Endothelial cell of umbilical vein (primary cell): ENCODE data around the gene SGPL1. TPM values are rescaled to one million over a fixed set of nuclear protein-coding genes. Genes with fewer than 3 reads are reported as not detected.

ENCODE experiments used
- BruUV-seq: library from RNA; stranded (reverse); fragments of 400-500 nt; replicated peaks from 2 replicates; lab custom pipeline; 2021; lab: Mats Ljungman, UMichigan
- CTCF ChIA-PET: fragments of 300-600, 350-600 bp; sonication (Branson Sonifier 250); formaldehyde crosslinking; loops from one replicate; lab custom pipeline; 2021; ENCODE audit warnings: antibody characterized with exemption, inconsistent platforms; lab: Charles Lee
- POLR2A ChIA-PET: fragments of 300-600, 350-600 bp; sonication (Branson Sonifier 250); formaldehyde crosslinking; loops from one replicate; lab custom pipeline; 2021; ENCODE audit warnings: antibody characterized with exemption, inconsistent platforms; lab: Charles Lee
- DNase-seq: peaks from one replicate; pipeline ENCODE4 v3.0.0-alpha.2; 2011; ENCODE audit warnings: low read depth, low spot score
- FAIRE-seq: peaks from 2 replicates; lab custom pipeline; 2011; peaks lifted over from hg19 to GRCh38; lab: Jason Lieb, UNC
- H2AFZ ChIP-seq: 2 replicates; pipeline ENCODE4 v1.6.0; 2012; ENCODE audit warnings: low read depth, low read length, control low read depth, inconsistent platforms
- H3K27ac ChIP-seq: 2 replicates; pipeline ENCODE4 v1.5.1; 2011; ENCODE audit warnings: low read depth, mild to moderate bottlenecking, control low read depth, low read length, moderate library complexity; ENCODE audit not compliant: insufficient read depth
- H3K27me3 ChIP-seq, 2 experiments: 2 replicates each; pipeline versions ENCODE4 v1.6.0 to v1.6.1; 2011; ENCODE audit warnings: low read length in 2 of 2, mixed read lengths in 1 of 2; ENCODE audit not compliant: control insufficient read depth in 2 of 2, insufficient read depth in 2 of 2
- H3K36me3 ChIP-seq, 2 experiments: 2 replicates in 1 of 2; 3 replicates in 1 of 2; pipeline ENCODE4 v1.5.1; 2011; ENCODE audit warnings: low read length in 2 of 2, mild to moderate bottlenecking in 1 of 2, moderate library complexity in 1 of 2; ENCODE audit not compliant: control insufficient read depth in 2 of 2, insufficient read depth in 2 of 2; ENCODE audit errors: extremely low read depth in 1 of 2
- H3K4me1 ChIP-seq: 3 replicates; pipeline ENCODE4 v1.5.1; 2011; ENCODE audit warnings: mild to moderate bottlenecking, low read length; ENCODE audit not compliant: control insufficient read depth, insufficient read depth; ENCODE audit errors: extremely low read depth
- H3K4me2 ChIP-seq: 2 replicates; pipeline ENCODE4 v1.6.1; 2011; ENCODE audit warnings: low read length, control low read depth, mixed read lengths; ENCODE audit not compliant: insufficient read depth
- H3K4me3 ChIP-seq, 3 experiments: fragments of 200-600 bp in 1 of 3; sonication (generic), shearing (Covaris generic) in 1 of 3; replicated peaks in 1 of 3; 2 replicates each; pipeline ENCODE4 v1.5.1; 2011 to 2016; ENCODE audit warnings: control low read depth in 3 of 3, low read length in 3 of 3, mild to moderate bottlenecking in 2 of 3, inconsistent platforms in 1 of 3, low read depth in 1 of 3, moderate library complexity in 1 of 3; ENCODE audit not compliant: insufficient read depth in 1 of 3
- H3K79me2 ChIP-seq: 2 replicates; pipeline ENCODE4 v1.6.0; 2012; ENCODE audit warnings: low read length, inconsistent platforms; ENCODE audit not compliant: control insufficient read depth, insufficient read depth
- H3K9ac ChIP-seq: replicated peaks from 2 replicates; pipeline ENCODE3; 2011; ENCODE audit warnings: low read length, control low read depth; ENCODE audit not compliant: insufficient read depth; ENCODE audit errors: extremely low read depth
- H3K9me1 ChIP-seq: replicated peaks from 3 replicates; pipeline ENCODE4 v1.6.0; 2011; ENCODE audit warnings: mild to moderate bottlenecking, low read length; ENCODE audit not compliant: control insufficient read depth, insufficient read depth; ENCODE audit errors: extremely low read depth
- H3K9me3 ChIP-seq: replicated peaks from 2 replicates; pipeline ENCODE4 v1.5.1; 2012; ENCODE audit warnings: low read length, inconsistent platforms; ENCODE audit not compliant: control insufficient read depth, insufficient read depth
- H4K20me1 ChIP-seq: replicated peaks from 2 replicates; pipeline ENCODE3; 2011; ENCODE audit warnings: mild to moderate bottlenecking, low read length; ENCODE audit not compliant: control insufficient read depth, insufficient read depth; ENCODE audit errors: extremely low read depth
- CTCF ChIP-seq, 2 donors: IDR thresholded peaks; 1 replicate in 1 of 2; 2 replicates in 1 of 2; pipeline ENCODE4 v1.5.1; 2011; ENCODE audit warnings: low read length in 2 of 2, mild to moderate bottlenecking in 2 of 2, moderate library complexity in 2 of 2, control low read depth in 1 of 2, inconsistent platforms in 1 of 2, low read depth in 1 of 2; ENCODE audit not compliant: insufficient read depth in 1 of 2; ENCODE audit errors: extremely low read depth in 1 of 2
- EZH2 ChIP-seq: IDR thresholded peaks from 2 replicates; pipeline ENCODE4 v1.6.1; 2012; ENCODE audit warnings: borderline replicate concordance, low read depth, mild to moderate bottlenecking, moderate library complexity, low read length, inconsistent platforms; ENCODE audit not compliant: severe bottlenecking
- FOS ChIP-seq: IDR thresholded peaks from 2 replicates; pipeline ENCODE4 v1.6.1; 2011; ENCODE audit warnings: mild to moderate bottlenecking, low read length, moderate library complexity, borderline replicate concordance; ENCODE audit not compliant: insufficient read depth
- GATA2 ChIP-seq: IDR thresholded peaks from 2 replicates; pipeline ENCODE4 v1.7.0; 2011; ENCODE audit warnings: low read depth, mild to moderate bottlenecking, moderate library complexity, mixed read lengths, low read length; ENCODE audit not compliant: insufficient read length, insufficient read depth
- JUN ChIP-seq: IDR thresholded peaks from 2 replicates; pipeline ENCODE4 v1.6.1; 2011; ENCODE audit warnings: borderline replicate concordance, low read depth; ENCODE audit not compliant: insufficient read length, insufficient read depth
- MAX ChIP-seq: IDR thresholded peaks from 2 replicates; pipeline ENCODE4 v1.6.1; 2011; ENCODE audit not compliant: insufficient read depth, insufficient read length
- MYC ChIP-seq: IDR thresholded peaks from one replicate; pipeline ENCODE4 v1.6.1; 2011; ENCODE audit warnings: mild to moderate bottlenecking, low read depth, low read length
- POLR2A ChIP-seq: IDR thresholded peaks from 2 replicates; pipeline ENCODE4 v1.6.1; 2012; ENCODE audit warnings: low read depth, mild to moderate bottlenecking, control low read depth, low read length
- POLR2AphosphoS5 ChIP-seq: IDR thresholded peaks from 2 replicates; pipeline ENCODE4 v1.6.1; 2012; ENCODE audit warnings: low read depth, mild to moderate bottlenecking, control low read depth, low read length, moderate library complexity; ENCODE audit not compliant: insufficient read depth
- dilution Hi-C: fragments of 300-500 bp; cut with MboI; formaldehyde crosslinking; loops from one replicate; pipeline ENCODE4 v1.15.0; 2019; ENCODE audit warnings: low sequenced_read_pairs; ENCODE audit not compliant: extremely low pct_ligation_motif_present
- intact Hi-C: fragments of 100-400 bp; cut with micrococcal nuclease; formaldehyde crosslinking; loops from one replicate; pipeline ENCODE4 v1.10.0; 2022
- polyA plus RNA-seq, 4 experiments: library from polyadenylated mRNA; depleted of rRNA in 3 of 4; stranded (reverse) in 3 of 4; unstranded in 1 of 4; fragments of >200 nt; gene quantifications; 2 replicates each; pipeline versions ENCODE4 v1.2.1 to v1.2.3, GENCODE V29; 2011 to 2012; ENCODE audit warnings: missing spikeins in 1 of 4
- total RNA-seq: library from RNA; stranded (reverse); gene quantifications from 2 replicates; pipeline ENCODE4 v1.2.3, GENCODE V29; 2021

The SGPL1 gene
- total and polyA plus RNA-seq, 2 donors (not counting 3 experiments of a cell fraction or from before 2014, with no cell fraction given), result 11.4 to 25.2 TPM

- Histone ChIP-seq H3K4me2 (no peak overlapping the region), H2AFZ (no peak overlapping the region), H3K4me1 (no peaks in the 10 kb centered on the region), H3K9ac (no peak overlapping the region), H3K9me3 (no peaks in the 10 kb centered on the region), H3K27me3 (peaks cover 2 to 3% of the 10 kb centered on the region in 2 experiments), H3K9me1 (no peaks in the 10 kb centered on the region), H3K27ac (no peak overlapping the region), H4K20me1 (no peaks in the 10 kb centered on the region), H3K36me3 (no peaks in the 10 kb centered on the region), H3K4me3 (no peak overlapping the region), H3K79me2 (no peaks in the 10 kb centered on the region)
- ChIA-PET POLR2A (interaction anchor here (0.6 kb wide), 1 partner anchor 603 kb away, joined by 5 read pairs; the partner anchor contains the start of gene SAR1A), CTCF (interaction anchor here (1.6 kb wide), 1 partner anchor 16 kb away, joined by 3 read pairs; no protein-coding TSS in a partner anchor)
- DNase-seq (no peak), FAIRE-seq (no peak)
- no TSS peak for BruUV-seq
- dilution Hi-C loops (no loop called here), intact Hi-C loops (no loop called here)
- no peak for TF ChIP-seq EZH2
- no peak for TF ChIP-seq POLR2AphosphoS5
- no peak for TF ChIP-seq CTCF (IDR thresholded peaks at IDR 0.05; ENCODE audit: extremely low read depth in 1 of 2, insufficient read depth in 1 of 2, low read depth in 1 of 2, low read length in 2 of 2)
- TF ChIP-seq MYC, result no peak
- TF ChIP-seq POLR2A, result no peak
- no peak for TF ChIP-seq FOS
- TF ChIP-seq JUN, result no peak
- TF ChIP-seq GATA2, result no peak
- TF ChIP-seq MAX, result no peak
Measured at GRCh38 chr10:70773461-70773860, 42.3 kb upstream of the SGPL1 start.
